GM19395 (cell line): ENCODE measurements around the gene F2RL3.
"Not testable (repeated sequence)": the region's sequence is repeated elsewhere in the genome, so short reads cannot be mapped to it uniquely, and the experiment has no call there.

Experiments used
- ATAC-seq: cut with Tn5 transposase; IDR thresholded peaks from one replicate; pipeline ENCODE4 v1.9.1; 2021; ENCODE audit warnings: mild to moderate bottlenecking, moderate library complexity; ENCODE audit not compliant: unreplicated experiment

F2RL3 gene

GRCh38 chr19:16874250-16874977 is 14.4 kb upstream of the F2RL3 start:
- ATAC-seq = no peak

GRCh38 chr19:16874978-16875299 is 13.9 kb upstream of the F2RL3 start:
- ATAC-seq = not testable (repeated sequence)

- no peak for ATAC-seq
Measured at GRCh38 chr19:16875584-16876555, 12.9 kb upstream of the F2RL3 start.

DNA sequence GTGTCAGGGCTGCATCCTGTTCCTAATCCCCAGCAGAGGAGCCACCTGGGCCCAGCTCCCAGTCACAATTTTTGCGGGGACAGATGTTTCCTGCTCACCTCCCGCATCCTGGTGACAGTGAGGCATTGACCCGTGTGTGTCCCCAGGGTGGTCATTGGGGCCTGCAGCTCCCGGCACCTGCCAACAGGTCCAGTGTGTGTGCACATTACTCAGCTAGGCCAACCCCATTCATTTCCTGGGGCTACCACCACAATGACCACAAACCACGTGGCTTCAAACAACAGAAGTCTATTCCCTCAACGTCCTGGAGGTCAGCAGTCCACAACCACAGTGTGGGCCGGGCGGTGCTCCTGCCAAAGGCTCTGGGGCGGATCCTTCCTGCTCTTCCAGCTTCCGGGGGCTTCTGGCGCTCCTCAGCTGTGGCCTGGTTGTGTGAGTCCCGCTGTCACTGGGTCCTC is 11.9 kb upstream of the F2RL3 start:
- ATAC-seq = no peak

DNA sequence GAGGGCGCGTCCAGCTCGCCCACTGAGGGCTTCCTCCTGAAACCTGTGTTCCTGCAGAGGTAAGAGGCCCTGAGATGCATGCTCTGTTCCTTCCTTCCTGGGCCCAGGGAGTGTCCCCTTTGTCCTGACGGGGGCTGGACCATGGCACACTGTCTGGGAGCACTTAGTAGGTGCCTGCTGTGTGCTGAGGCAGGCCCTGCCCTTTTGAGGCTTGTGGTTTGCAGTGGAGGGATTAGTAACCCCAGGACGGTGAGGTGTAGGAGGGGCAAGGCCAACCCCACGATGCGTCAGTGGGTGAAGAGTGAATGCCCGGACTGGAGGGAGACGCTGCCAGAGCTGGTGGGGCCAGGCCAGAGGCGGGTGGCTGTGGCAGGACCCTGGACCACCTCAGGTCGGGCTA is 11.2 kb upstream of the F2RL3 start:
- no peak for ATAC-seq

GRCh38 chr19:16878181-16878965 is 10.4 kb upstream of the F2RL3 start:
- ATAC-seq = no peak

DNA sequence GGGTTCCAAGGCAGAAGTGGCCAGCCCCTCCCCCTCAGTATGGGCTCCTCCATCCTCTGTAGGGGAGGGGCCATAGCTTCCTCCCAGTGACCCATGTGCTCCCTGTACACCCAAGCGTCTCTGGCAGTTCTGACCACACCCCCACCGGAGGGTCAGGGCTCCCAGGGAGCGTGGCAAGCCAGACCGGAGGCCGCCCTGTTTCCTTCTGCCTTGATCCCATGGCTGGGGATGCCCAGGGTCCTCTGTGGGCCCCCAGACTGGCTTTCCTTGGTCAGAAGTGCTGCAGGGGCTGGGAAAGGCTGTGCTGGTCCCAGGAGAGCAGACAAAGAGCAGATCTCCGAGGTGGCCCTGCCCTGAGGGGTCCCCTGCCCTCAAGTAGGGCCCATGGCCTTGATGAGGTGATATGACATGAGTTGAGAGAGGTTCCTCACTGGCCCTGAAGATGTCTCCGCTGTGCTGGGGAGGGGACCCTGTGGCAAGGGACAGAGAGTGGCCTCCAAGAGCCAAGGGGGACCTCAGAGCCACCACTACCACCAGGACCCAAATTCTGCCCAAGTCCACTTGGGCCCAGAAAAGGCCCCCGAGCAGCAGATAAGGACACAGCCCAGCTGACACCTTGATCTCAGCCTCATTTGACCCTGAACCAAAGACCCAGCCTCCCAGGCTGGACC is 7.8 kb upstream of the F2RL3 start:
- ATAC-seq = no peak

GRCh38 chr19:16882146-16882545 is 6.7 kb upstream of the F2RL3 start:
- no peak for ATAC-seq

GRCh38 chr19:16883522-16883921 is 5.3 kb upstream of the F2RL3 start:
- no peak for ATAC-seq

DNA sequence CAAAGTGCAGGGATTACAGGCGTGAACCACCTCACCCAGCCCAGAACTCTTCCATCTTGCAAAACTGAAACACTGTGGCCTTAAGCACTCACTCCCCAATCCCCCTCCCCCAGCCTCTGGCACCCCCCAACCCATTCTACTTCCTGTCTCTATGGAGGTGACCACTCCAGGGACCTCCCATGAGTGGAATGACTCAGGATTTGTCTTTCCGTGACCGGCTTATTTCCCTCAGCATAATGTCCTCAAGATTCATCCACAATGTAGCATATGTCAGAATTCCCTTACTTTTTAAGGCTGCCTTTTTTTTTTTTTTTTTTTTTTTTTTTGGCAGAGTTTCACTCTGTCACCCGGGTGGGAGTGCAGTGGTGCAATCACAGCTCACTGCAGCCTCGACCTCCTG is 3.6 kb upstream of the F2RL3 start:
- ATAC-seq = no peak

DNA sequence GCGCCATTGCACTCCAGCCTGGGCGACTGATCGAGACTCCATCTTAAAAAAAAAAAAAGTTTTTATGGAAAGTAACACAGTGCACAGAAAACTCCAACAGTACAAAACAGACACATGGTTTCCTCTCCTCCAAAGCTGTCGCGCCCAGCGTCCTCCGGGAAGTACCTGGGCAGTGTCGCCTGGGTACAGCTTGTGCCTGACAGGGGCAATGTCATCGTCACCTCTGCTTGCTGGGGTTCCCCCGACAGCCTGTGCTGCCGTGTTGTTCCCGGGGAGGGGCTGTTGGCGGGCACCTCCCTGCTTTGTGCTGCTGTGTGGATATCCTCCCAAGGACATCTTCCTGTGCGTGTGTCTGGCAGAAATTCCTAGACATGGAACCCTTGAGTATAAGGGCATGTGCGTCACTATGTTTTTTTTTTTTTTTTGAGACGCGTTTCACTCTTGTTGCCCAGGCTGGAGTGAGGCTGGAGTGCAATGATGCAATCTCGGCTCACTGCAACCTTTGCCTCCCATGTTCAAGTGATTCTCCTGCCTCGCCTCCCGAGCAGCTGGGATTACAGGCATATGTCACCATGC is 2.4 kb upstream of the F2RL3 start:
- ATAC-seq = no peak

- ATAC-seq = no peak
Measured at GRCh38 chr19:16887353-16888265, 1.2 kb upstream of the F2RL3 start.

DNA sequence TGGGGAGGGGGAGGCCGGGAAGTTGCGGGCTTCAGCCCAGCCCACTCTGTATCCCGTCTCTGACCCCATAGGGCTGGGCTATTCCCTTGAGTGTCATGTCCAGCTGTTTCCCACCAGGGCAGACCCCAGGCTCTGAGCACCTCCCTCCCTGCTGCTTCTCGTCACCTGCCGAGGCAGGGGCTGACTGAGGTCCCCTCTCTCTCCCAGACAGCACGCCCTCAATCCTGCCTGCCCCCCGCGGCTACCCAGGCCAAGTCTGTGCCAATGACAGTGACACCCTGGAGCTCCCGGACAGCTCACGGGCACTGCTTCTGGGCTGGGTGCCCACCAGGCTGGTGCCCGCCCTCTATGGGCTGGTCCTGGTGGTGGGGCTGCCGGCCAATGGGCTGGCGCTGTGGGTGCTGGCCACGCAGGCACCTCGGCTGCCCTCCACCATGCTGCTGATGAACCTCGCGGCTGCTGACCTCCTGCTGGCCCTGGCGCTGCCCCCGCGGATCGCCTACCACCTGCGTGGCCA is 625 bp downstream of the F2RL3 start:
- ATAC-seq = no peak

DNA sequence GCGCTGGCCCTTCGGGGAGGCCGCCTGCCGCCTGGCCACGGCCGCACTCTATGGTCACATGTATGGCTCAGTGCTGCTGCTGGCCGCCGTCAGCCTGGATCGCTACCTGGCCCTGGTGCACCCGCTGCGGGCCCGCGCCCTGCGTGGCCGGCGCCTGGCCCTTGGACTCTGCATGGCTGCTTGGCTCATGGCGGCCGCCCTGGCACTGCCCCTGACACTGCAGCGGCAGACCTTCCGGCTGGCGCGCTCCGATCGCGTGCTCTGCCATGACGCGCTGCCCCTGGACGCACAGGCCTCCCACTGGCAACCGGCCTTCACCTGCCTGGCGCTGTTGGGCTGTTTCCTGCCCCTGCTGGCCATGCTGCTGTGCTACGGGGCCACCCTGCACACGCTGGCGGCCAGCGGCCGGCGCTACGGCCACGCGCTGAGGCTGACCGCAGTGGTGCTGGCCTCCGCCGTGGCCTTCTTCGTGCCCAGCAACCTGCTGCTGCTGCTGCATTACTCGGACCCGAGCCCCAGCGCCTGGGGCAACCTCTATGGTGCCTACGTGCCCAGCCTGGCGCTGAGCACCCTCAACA is 1.2 kb downstream of the F2RL3 start:
- ATAC-seq = no peak

DNA sequence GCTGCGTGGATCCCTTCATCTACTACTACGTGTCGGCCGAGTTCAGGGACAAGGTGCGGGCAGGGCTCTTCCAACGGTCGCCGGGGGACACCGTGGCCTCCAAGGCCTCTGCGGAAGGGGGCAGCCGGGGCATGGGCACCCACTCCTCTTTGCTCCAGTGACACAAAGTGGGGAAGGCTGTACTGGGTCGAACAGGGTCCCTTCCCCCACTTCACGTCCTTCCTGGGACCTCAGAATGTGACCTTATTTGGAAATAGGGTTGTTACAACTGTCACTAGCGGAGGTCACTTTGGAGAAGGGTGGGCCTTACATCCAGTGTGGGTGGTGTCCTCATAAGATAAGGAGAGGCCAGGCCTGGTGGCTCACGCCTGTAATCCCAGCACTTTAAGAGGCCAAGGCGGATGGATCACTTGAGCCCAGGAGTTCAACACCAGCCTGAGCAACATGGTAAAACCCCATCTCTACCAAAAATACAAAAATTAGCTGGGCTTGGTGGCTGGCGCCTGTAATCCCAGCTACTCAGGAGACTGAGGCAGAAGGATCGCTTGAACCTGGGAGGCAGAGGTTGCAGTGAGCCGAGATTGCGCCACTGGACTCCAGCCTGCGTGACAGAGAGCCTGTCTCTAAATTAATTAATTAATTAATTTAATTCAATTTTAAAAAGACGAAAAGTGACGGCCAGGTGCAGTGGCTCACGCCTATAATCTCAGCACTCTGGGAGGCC is 1.8 kb downstream of the F2RL3 start:
- no peak for ATAC-seq

GRCh38 chr19:16891696-16892382 is 3.0 kb downstream of the F2RL3 start:
- no peak for ATAC-seq

- no peak for ATAC-seq
Measured at GRCh38 chr19:16892436-16892835, 3.6 kb downstream of the F2RL3 start.
